OCI-M1 (cell line): ENCODE data around the gene MAT1A.

Source experiments
- DNase-seq: peaks from one replicate; lab custom pipeline; 2025; lab: John Stamatoyannopoulos, UW

The MAT1A gene

GRCh38 chr10:80281784-80282765 is 7.4 kb downstream of the MAT1A start:
- DNase-seq: no peak

- DNase-seq: no peak
Observed at GRCh38 chr10:80281292-80281691, 8.2 kb downstream of the MAT1A start.

DNA sequence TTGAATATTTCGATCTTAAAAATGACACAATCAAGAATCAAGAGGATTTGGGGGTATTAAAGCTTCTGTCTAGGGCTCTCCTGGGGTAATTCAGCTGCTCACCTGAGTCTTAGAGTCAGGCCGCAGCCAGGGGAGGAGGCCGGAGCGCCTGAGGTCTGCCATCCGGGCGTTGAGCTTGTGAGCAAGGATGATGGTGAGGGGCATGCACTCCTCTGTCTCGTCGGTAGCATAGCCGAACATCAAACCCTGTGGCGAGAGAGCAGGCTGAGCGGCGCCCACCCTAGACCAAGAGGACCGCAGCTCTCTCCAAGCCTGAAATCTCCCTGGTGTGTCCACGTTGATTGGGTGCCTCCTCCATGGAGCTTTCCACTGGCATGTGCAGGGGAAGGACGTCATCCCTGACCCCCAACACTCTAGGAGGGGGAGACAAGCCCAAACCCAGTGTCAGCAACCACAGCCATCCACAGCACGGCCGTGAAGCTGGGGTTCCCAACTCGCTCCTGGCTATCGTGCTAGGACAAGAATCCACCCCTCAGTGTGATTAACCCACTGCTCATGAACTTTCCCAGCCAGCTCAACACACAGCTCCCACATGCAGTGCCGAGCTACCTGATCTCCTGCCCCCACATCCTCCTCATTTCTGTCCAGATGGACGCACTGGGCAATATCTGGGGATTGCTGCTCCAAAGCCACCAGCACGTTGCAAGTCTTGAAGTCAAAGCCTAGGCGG is 9.2 kb downstream of the MAT1A start:
- DNase-seq: no peak

GRCh38 chr10:80279146-80279545 is 10.3 kb downstream of the MAT1A start:
- no peak for DNase-seq

DNA sequence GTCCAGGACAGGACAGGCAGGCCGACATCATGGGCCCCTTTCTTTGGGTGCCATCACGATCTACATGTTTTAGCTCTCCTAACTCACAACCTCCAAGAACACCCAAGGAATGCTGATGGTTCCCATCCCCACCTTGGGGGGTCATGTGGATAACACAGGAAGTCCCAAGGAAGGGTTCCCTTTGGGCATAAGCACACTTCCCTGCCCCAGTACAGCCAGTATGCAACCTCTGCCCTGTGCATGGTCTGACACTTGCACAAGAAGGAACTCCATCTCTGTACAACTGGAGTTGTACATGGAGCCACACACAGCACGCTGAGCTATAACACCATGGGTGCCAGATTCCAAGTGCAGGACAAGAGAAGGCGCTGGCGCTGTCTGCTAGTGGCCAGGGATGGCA is 11.0 kb downstream of the MAT1A start:
- no peak for DNase-seq

DNA sequence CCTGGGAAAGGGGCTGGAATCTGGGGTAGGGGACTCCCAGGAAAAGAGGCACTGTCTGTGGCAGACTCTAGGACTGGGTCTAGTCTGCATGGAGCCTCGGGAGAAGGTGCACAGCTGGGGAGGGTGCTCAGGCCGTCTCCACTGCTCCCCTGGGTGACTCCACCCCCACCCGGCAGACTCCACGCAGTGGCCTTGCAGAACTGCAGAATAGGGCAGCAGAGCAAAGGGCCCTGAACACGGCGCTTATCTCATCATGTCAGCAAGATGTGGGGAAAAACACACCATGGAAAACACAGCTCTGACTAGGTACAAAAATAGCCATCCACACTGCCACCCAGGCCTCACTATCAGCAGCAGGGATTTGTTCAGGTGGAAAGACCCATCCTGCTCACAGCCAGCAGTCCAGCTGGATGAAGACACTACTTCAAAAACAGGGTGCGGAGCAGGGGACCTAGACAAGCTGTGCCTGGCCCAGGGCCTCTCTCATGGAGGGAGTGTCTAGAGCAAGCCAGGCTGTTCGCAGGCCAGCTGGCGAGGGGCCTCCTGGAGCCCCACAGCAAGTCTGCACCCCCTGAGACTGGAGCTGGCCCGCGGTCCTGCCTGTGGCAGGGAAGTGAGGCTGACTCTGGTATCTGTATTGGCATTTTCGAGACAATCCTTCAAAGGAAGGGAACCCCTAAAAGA is 11.7 kb downstream of the MAT1A start:
- DNase-seq: no peak

DNA sequence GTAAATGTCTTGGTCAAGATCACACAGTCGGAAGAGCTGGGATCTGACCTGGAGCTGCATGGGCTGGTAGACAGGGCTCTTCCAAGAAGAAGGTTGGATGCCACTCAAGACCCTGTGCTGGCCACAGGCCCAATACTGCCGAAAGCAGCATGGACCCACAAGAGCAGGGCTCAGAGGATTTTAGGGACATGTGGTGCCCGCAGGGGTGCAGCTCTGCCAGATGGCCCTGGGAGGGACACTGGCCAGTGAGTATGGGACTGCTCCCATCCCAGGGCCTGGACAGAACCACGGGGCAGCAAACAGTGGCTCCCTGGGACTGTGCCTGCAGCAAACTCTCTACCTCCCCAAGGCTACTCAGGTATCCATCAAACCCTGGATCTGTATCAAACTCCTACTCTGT is 12.4 kb downstream of the MAT1A start:
- DNase-seq: no peak

DNA sequence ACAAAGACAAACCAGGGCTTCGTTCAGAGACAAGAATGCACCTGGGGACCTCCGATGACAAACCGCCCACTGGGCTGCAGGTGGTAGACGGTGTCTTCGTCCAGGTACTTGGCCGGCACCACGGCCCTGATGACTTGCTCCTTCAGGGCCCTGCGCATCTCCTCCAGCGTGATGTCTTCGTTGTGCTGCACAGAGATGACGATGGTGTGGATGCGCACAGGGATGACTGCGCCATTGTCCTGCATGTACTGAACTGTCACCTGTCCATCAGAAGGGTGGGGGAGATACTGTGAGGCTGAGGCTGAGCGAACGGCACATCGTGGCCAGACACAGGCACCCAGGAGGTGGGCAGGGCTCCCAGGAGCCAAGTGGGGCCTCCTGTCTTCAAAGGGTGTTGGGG is 13.1 kb downstream of the MAT1A start:
- no peak for DNase-seq

DNA sequence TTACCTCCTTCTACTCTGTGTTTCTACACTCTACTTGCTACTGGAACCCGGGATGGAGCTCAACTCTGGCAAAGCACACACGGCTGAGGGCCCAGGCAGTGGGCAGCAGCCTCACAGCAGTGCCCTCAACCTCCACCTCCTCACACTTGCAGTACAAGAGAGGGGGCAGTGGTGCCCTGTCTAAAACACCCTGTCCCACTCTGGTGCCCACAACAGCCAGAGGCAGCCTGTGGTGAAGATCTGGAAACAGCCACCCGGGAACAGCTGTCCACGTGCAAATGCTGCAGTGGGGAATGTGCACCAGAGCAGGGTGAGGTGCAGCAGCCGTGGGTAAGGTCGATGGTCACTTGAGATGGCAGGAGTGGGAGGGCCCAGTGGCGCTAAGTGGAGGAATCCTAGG is 13.7 kb downstream of the MAT1A start:
- DNase-seq: no peak

DNA sequence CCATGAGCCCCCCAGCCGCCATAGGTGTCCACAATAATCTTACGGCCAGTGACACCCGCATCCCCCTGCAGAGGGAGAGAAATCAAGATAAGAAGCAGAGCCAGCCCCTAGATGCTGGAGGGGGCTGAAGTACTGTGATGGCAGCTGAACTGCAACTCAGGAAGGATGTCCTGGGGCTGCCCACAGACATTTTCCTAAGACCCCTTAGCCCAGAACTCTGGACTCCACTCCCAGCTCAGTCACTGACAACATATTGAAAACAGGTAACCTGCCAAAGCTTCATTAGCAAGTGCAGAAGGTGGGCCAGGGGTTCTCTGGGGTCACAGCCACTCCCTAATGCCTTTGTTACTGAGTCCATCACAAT is 14.3 kb downstream of the MAT1A start:
- DNase-seq: no peak

DNA sequence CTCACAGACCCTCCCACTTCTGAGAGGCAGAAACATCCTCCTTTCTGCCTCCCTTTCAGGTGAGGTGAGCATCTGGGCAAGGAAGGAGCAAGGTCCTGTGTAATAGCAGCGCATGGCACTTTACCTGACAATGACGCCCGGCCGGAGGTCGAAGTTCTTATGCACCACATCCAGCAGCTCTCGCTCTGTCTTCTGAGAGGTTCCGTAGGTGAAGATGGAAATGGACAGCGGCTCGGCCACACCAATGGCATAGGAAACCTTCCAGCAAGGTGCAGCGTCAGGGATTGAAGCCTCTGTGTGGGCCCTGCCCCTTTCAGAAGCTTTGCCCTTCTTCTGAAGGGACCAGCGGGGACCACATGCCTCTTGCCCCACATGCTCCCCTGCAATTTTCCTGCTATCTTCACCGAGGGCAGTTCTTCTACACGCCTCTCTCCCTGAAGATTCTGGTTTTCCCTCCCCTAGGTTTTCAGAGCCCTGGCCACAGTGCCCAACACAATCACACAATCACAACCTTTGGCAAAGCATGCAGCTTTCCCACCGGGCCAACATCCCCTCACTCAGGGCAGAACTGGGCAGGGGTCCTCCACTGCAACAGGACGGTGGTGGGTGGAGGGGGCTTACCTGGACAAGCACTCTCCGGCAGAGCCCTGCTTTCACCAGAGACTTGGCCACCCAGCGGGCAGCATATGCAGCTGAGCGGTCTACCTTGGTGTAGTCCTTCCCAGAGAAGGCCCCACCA is 14.9 kb downstream of the MAT1A start:
- no peak for DNase-seq

- DNase-seq: no peak
Observed at GRCh38 chr10:80273523-80274170, 15.8 kb downstream of the MAT1A start.

DNA sequence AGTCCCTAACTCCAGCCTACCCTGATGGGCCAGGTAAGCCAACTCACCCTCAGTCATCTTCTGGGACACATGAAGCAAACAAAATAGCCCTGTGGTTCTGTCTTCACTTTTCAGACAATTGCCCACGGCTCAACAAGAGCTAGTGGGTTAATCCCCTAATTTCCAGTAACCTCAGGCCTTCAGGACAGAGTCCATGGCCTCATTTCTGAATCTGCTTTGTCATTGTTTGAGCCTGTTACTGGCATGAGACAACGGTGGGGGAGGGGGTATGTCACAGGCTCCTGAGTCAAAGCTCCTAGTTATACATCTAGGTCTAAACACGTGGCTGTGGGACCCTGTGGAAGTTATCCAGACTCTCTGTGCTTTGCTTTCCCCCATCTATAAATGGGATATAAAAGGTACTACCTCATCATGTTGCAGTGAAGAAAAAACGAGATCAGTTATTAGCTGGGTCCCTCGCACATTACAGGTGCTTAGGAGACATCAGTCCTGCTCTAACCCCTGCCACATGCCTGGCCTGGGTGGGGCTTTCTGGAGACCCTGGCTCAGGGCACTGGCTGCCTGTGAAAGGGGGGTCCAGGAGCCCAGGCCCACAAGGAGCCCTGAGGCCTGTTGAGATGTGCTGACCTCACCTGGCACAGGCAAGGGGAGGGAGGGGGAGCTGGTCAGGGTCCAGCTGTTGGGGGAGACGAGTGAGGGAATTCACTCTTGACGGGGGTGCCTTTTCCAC is 16.5 kb downstream of the MAT1A start:
- peak; percentile 90 for DNase-seq

GRCh38 chr10:80271416-80271815 is 18.0 kb downstream of the MAT1A start:
- no peak for DNase-seq

DNA sequence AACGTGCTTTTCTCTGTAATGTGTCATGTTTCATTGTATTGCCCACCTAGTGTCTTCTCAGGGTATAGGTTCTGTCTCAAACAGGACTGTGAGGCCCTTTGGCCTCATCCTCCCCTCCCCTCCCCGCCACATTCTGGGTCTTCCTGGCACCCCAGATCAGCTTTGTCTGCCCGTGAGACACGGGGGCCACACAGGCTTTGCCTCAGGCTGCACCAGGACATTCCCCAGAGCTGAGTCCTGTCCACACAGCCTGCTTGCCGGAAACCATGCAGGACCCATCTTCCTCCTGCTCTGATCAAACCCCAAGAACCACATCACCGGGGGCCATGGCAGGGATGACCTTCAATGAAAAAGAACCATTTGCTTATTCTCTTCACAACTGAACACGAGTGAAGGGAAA is 18.6 kb downstream of the MAT1A start:
- DNase-seq: no peak

DNA sequence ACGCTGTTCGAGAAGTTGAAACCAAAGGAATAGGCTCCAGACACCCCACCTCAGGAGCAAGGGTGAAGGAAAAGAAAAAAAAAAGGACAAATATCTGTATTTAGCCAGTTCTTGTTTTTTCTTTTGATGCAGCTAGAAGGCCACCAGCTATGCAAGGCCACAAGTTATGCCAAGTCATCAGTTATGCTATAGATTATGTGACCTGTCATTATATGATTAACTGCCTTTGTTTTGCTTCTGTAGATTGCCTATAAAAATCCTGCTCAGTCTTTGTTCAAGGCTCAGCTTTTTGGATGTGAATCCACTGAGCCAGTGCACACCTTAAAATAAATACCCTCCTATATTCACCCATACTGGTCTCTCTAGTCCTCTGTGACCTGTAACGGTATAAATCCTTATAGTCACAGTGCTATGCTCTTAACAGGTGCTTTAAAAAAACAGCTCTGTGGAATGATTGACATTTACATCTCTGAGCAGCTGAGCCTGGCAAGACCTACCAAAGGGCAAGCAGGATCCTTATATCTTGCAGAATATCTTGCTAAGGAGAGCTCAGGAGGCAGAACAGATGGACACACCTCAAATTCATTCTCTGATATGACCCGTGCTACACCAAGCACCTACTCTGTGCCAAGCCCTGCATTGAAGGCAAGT is 20.4 kb downstream of the MAT1A start:
- DNase-seq: peak; percentile 58

DNA sequence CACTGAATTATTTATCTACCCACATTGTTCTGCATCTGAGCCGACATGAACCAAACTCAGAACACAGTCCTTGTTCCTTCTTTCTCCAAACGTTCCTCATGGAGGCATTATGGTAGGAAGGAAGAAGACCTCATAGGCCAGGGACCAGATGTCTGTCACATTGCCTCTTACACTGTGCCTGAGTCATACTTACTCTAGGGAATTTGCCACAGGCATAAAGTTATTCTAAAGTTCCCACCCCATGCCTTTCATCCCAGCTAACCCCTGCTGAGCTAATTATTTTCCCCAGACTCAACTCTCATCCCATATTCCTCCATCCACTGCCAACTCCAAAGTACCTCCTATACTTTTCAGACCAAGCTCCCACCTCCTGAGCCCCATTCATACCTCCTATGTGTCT is 21.2 kb downstream of the MAT1A start:
- DNase-seq: no peak

DNA sequence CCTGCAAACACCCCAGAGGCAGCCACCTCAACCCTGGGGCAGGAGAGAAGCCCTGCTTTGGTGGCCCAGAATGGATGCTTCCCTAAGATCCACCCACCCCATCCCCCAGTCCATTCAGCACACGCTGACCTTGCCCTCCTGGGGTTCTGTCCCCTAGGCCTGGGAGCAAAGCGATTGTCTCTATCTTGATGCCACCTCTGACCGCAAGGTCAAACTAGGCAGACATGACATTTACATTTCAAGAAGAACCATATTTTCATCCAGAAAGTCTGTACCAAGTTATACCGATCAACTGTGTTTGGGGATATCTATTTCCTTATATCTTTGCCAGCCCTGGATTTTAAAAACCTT is 23.0 kb downstream of the MAT1A start:
- no peak for DNase-seq

DNA sequence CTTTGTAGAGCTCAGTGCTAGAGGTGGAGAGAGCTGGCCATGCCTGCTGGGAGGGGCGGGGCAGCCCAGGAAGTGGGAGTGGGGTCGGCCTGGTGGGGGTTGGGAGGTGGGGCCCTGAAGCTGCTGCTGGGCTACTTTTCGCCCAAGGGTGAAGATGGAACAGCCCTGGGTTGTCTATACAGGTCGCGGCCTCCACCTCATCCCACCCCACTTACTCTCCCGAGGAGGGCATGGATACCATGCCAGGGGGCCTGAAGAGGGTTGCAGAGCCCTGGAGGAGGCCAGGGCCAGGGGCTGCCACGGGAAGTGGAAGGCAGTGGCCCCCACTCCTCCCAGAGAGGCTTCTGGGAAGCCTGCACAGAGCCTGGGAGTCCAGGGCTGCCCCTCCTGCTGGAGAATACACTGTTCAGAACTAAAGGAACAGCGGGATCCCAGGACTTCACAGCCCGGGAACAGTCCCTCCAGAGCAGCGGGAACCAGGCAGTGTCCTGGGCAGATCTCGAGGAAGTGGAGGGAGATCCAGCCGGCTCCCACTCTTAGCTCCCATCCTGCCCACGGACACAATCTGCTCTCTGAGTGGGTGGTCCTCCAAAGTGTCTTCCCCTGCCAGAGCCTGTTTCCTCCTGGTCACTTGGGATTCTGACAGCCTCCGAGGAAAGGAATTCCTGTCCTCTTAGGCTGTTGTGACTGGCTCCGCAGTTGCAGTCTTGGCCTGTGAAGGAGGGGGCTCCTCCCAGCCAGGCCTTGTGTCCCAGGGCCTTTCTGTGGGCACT is 23.5 kb downstream of the MAT1A start:
- DNase-seq: no peak
